ENCODE measurements around the gene GRK5. TPM values are rescaled to one million over a fixed set of nuclear protein-coding genes. Genes with fewer than 3 reads are reported as not detected.

Gene GRK5
- total RNA-seq, 5 donors from 2014 or later (not counting 1 experiment from before 2014, with no cell fraction given): 21.7 to 36.8 (median 30.6) TPM

DNA sequence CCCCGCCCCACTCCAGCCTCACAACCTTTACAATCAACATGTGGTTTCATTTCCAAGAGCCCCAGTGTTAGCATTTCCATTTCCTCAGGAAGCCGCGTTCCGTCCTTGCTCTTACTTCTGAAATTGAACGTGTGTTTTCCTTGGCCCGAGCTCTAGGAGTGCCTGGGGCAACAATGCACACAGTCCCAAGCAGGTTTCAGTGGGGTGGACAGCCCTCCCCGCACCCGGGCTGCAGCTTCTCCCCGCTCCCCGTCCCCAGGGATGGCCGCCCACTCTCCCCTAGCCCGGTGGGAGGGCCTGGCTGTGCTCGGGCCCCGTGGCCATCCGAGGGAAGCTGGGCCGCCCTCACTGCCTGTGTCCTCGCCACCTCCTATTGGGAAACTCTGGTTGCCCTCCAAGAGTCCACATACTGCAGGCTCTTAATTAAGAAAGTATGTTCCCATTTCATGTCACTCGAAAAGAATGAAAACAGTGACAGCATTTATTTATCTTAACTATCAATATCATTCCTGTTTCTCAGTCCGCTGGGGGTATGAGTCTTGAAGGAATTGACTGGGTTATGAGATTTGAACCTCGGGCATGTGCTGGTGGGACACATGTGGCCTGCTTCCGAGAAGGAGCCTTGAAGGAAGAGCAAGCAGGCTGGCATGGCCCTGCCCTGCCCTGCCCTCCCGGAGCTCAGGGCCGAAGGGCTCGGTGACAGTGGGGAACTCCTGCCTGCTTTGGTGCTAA lies 163.8 kb downstream of the GRK5 start:
- no peak overlapping the region for H3K27ac ChIP-seq (ENCODE audit: low read length)
- H3K36me3 ChIP-seq (ENCODE audit: control insufficient read depth in 2 of 2, extremely low read depth in 1 of 2, insufficient read depth in 1 of 2, low read length in 1 of 2): peaks cover 0 to 8% of the 10 kb centered on the region in 2 donors
- H3K27me3 ChIP-seq (replicated peaks in 1 of 2; ENCODE audit: control insufficient read depth in 2 of 2, extremely low read depth in 1 of 2, insufficient read depth in 2 of 2, low read length in 1 of 2): no peaks in the 10 kb centered on the region
- Mint-ChIP-seq H3K4me3 (no peak overlapping the region), H3K27me3 (no peaks in the 10 kb centered on the region), H3K4me1 (peaks cover 21 to 45% (median 26%) of the 10 kb centered on the region in 3 donors), H3K36me3 (peaks cover 1% of the 10 kb centered on the region), H3K27ac (no peak overlapping the region), H3K9me3 (no peaks in the 10 kb centered on the region)
- 86% methylated on average over 16 of the region's 24 CpGs for WGBS (ENCODE audit: insufficient coverage)
- H3K4me3 ChIP-seq (ENCODE audit: control insufficient read depth in 1 of 2, extremely low read depth in 1 of 2, low read length in 1 of 2): no peak overlapping the region
- ATAC-seq (replicated peaks in 1 of 4): no peak
- peaks cover 0 to 17% of the 10 kb centered on the region in 2 experiments for H3K4me1 ChIP-seq (ENCODE audit: control insufficient read depth in 1 of 2, extremely low read depth in 1 of 2, insufficient read depth in 2 of 2, low read length in 2 of 2)
- no peak for DNase-seq
- CTCF ChIA-PET: interaction anchor here in 1 of 2 donors (0.5 kb wide), 2 partner anchors 39 to 304 kb away, joined by 3 to 6 read pairs; no protein-coding TSS in a partner anchor
- POLR2A ChIA-PET: no interaction called here
- H3K9me3 ChIP-seq: no peaks in the 10 kb centered on the region

DNA sequence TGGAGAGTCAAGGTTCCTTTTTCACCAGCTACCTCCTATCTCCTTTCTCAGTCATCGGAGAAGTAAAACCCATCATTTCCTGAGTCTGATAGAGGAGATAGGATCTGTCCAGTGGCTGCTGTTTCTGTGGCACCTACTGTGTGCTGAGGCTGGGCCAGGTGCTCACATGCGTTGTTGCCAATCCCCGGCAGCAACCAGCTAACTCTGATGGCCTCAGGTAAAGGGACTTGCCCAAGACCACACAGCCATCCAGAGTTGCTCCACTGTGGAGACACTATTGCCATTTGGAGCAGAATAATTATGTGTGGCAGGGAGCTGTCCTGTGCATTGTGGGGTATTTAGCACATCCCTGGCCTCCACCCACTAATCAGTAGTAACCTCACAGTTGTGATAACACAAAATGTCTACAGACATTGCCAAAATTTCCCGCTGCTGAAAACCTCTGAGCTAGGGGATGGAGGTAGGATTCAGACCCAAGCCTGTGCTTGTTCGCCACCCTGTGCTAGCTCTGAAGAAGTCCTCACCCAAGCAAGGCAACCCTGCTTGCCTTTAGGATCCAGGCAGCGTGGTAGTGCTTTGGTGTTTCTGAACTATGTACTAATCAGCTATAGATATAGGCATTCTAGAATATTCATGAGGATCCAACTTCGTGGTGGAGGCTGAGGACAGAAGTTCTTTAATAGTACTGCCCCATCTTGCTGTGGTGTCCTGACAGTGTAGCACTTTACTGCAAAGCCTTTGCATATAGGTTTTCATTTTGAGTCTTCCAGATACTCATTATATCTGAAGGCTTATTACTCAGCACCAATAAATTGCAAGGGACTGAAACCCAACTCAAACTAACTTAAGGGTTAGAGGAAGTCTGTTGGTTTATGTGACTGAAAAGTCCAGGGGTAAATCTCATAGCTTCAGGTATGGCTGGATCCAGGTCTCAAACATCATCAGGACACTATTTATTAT lies 164.6 kb downstream of the GRK5 start:
- CTCF ChIA-PET: interaction anchor here in 1 of 2 donors (0.5 kb wide), 2 partner anchors 38 to 303 kb away, joined by 3 to 6 read pairs; no protein-coding TSS in a partner anchor
- H3K36me3 Mint-ChIP-seq: peaks cover 2% of the 10 kb centered on the region
- H3K9me3 Mint-ChIP-seq: no peaks in the 10 kb centered on the region
- POLR2A ChIA-PET: no interaction called here
- Histone ChIP-seq H3K27me3 (replicated peaks in 1 of 2; ENCODE audit: control insufficient read depth in 2 of 2, extremely low read depth in 1 of 2, insufficient read depth in 2 of 2, low read length in 1 of 2) (no peaks in the 10 kb centered on the region), H3K36me3 (ENCODE audit: control insufficient read depth in 2 of 2, extremely low read depth in 1 of 2, insufficient read depth in 1 of 2, low read length in 1 of 2) (peaks cover 0 to 8% of the 10 kb centered on the region in 2 donors), H3K4me3 (ENCODE audit: control insufficient read depth in 1 of 2, extremely low read depth in 1 of 2, low read length in 1 of 2) (no peak overlapping the region), H3K4me1 (ENCODE audit: control insufficient read depth in 1 of 2, extremely low read depth in 1 of 2, insufficient read depth in 2 of 2, low read length in 2 of 2) (peaks cover 0 to 17% of the 10 kb centered on the region in 2 experiments), H3K9me3 (no peaks in the 10 kb centered on the region), H3K27ac (ENCODE audit: low read length) (no peak overlapping the region)
- no peak overlapping the region for H3K27ac Mint-ChIP-seq
- no peak for ATAC-seq (replicated peaks in 1 of 4)
- H3K4me1 Mint-ChIP-seq: peaks cover 21 to 43% (median 22%) of the 10 kb centered on the region in 3 donors
- 100% methylated on average over 3 of the region's 7 CpGs for WGBS (ENCODE audit: insufficient coverage)
- DNase-seq: no peak
- no peaks in the 10 kb centered on the region for H3K27me3 Mint-ChIP-seq
- no peak overlapping the region for H3K4me3 Mint-ChIP-seq

GRCh38 chr10:119373294-119374102 lies 166.1 kb downstream of the GRK5 start:
- Mint-ChIP-seq H3K4me3 (no peak overlapping the region), H3K27ac (peak overlapping the region in 1 of 2 donors; percentile 11), H3K36me3 (peaks cover 4% of the 10 kb centered on the region), H3K9me3 (no peaks in the 10 kb centered on the region), H3K27me3 (no peaks in the 10 kb centered on the region), H3K4me1 (peaks cover 21 to 38% (median 26%) of the 10 kb centered on the region in 3 donors)
- Histone ChIP-seq H3K9me3 (no peaks in the 10 kb centered on the region), H3K36me3 (ENCODE audit: control insufficient read depth in 2 of 2, extremely low read depth in 1 of 2, insufficient read depth in 1 of 2, low read length in 1 of 2) (peaks cover 0 to 3% of the 10 kb centered on the region in 2 donors), H3K27ac (ENCODE audit: low read length) (no peak overlapping the region), H3K27me3 (replicated peaks in 1 of 2; ENCODE audit: control insufficient read depth in 2 of 2, extremely low read depth in 1 of 2, insufficient read depth in 2 of 2, low read length in 1 of 2) (no peaks in the 10 kb centered on the region), H3K4me1 (ENCODE audit: control insufficient read depth in 1 of 2, extremely low read depth in 1 of 2, insufficient read depth in 2 of 2, low read length in 2 of 2) (peaks cover 0 to 15% of the 10 kb centered on the region in 2 experiments), H3K4me3 (ENCODE audit: control insufficient read depth in 1 of 2, extremely low read depth in 1 of 2, low read length in 1 of 2) (no peak overlapping the region)
- ChIA-PET CTCF (no interaction called here), POLR2A (no interaction called here)
- WGBS (ENCODE audit: insufficient coverage): 80% methylated on average over 2 of the region's 13 CpGs
- no peak for DNase-seq
- no peak for ATAC-seq (replicated peaks in 1 of 4)

GRCh38 chr10:119374236-119374635 lies 166.9 kb downstream of the GRK5 start:
- no peaks in the 10 kb centered on the region for H3K27me3 Mint-ChIP-seq
- ATAC-seq (replicated peaks in 1 of 4) (no peak), DNase-seq (no peak)
- no peak overlapping the region for H3K4me3 Mint-ChIP-seq
- H3K9me3 Mint-ChIP-seq: no peaks in the 10 kb centered on the region
- CTCF ChIA-PET: no interaction called here
- POLR2A ChIA-PET: no interaction called here
- H3K36me3 Mint-ChIP-seq: peaks cover 7% of the 10 kb centered on the region
- H3K4me1 Mint-ChIP-seq: peaks cover 25 to 37% (median 28%) of the 10 kb centered on the region in 3 donors
- Histone ChIP-seq H3K9me3 (no peaks in the 10 kb centered on the region), H3K4me3 (ENCODE audit: control insufficient read depth in 1 of 2, extremely low read depth in 1 of 2, low read length in 1 of 2) (no peak overlapping the region), H3K4me1 (ENCODE audit: control insufficient read depth in 1 of 2, extremely low read depth in 1 of 2, insufficient read depth in 2 of 2, low read length in 2 of 2) (peaks cover 0 to 10% of the 10 kb centered on the region in 2 experiments), H3K36me3 (ENCODE audit: control insufficient read depth in 2 of 2, extremely low read depth in 1 of 2, insufficient read depth in 1 of 2, low read length in 1 of 2) (peaks cover 0 to 3% of the 10 kb centered on the region in 2 donors), H3K27ac (ENCODE audit: low read length) (no peak overlapping the region), H3K27me3 (replicated peaks in 1 of 2; ENCODE audit: control insufficient read depth in 2 of 2, extremely low read depth in 1 of 2, insufficient read depth in 2 of 2, low read length in 1 of 2) (no peaks in the 10 kb centered on the region)
- 86% methylated on average over 1 of the region's 4 CpGs for WGBS (ENCODE audit: insufficient coverage)
- peak overlapping the region in 1 of 2 donors; percentile 11 for H3K27ac Mint-ChIP-seq

GRCh38 chr10:119375574-119376272 lies 168.4 kb downstream of the GRK5 start:
- 85% methylated on average over 3 of the region's 7 CpGs for WGBS (ENCODE audit: insufficient coverage)
- H3K27ac ChIP-seq (ENCODE audit: low read length): no peak overlapping the region
- ATAC-seq (replicated peaks in 1 of 4): no peak
- Mint-ChIP-seq H3K9me3 (no peaks in the 10 kb centered on the region), H3K4me1 (peaks cover 19 to 35% (median 23%) of the 10 kb centered on the region in 3 donors), H3K4me3 (no peak overlapping the region), H3K36me3 (peaks cover 20% of the 10 kb centered on the region), H3K27ac (no peak overlapping the region), H3K27me3 (no peaks in the 10 kb centered on the region)
- peaks cover 0 to 7% of the 10 kb centered on the region in 2 donors for H3K36me3 ChIP-seq (ENCODE audit: control insufficient read depth in 2 of 2, extremely low read depth in 1 of 2, insufficient read depth in 1 of 2, low read length in 1 of 2)
- H3K4me1 ChIP-seq (ENCODE audit: control insufficient read depth in 1 of 2, extremely low read depth in 1 of 2, insufficient read depth in 2 of 2, low read length in 2 of 2): peaks cover 0 to 4% of the 10 kb centered on the region in 2 experiments
- no peaks in the 10 kb centered on the region for H3K27me3 ChIP-seq (replicated peaks in 1 of 2; ENCODE audit: control insufficient read depth in 2 of 2, extremely low read depth in 1 of 2, insufficient read depth in 2 of 2, low read length in 1 of 2)
- ChIA-PET POLR2A (interaction anchor here in 1 of 2 donors (0.7 kb wide), 1 partner anchor 159 kb away, joined by 4 read pairs; no protein-coding TSS in a partner anchor), CTCF (interaction anchor here in 1 of 2 donors (0.6 kb wide), 1 partner anchor 46 kb away, joined by 3 read pairs; no protein-coding TSS in a partner anchor)
- no peak for DNase-seq
- no peak overlapping the region for H3K4me3 ChIP-seq (ENCODE audit: control insufficient read depth in 1 of 2, extremely low read depth in 1 of 2, low read length in 1 of 2)
- no peaks in the 10 kb centered on the region for H3K9me3 ChIP-seq
